Liver (tissue), 9 donors: Measurements from ENCODE around the gene NEK6. TPM values are rescaled to one million over a fixed set of nuclear protein-coding genes. Genes with fewer than 3 reads are reported as not detected.

Experiments used
- DNase-seq: peaks from one replicate; pipeline ENCODE4 v3.0.0-alpha.2; 2017; ENCODE audit warnings: low spot score
- H3K27ac ChIP-seq, 2 donors: one replicate each; pipeline ENCODE4 v1.7.0; 2013; ENCODE audit warnings: inconsistent platforms in 2 of 2, low read length in 2 of 2, control low read depth in 1 of 2, low read depth in 1 of 2, mild to moderate bottlenecking in 1 of 2
- H3K27me3 ChIP-seq, 4 donors: one replicate each; pipeline versions ENCODE4 v1.6.1 to v1.7.0; 2013; ENCODE audit warnings: low read length in 3 of 4, inconsistent platforms in 1 of 4, mild to moderate bottlenecking in 1 of 4, moderate library complexity in 1 of 4; ENCODE audit not compliant: control insufficient read depth in 4 of 4, insufficient read depth in 4 of 4
- H3K36me3 ChIP-seq, 4 donors: one replicate each; pipeline versions ENCODE4 v1.6.1 to v1.7.0; 2013; ENCODE audit warnings: low read length in 3 of 4, mild to moderate bottlenecking in 3 of 4, low read depth in 1 of 4, moderate library complexity in 1 of 4; ENCODE audit not compliant: control insufficient read depth in 4 of 4, insufficient read depth in 3 of 4
- H3K4me1 ChIP-seq, 4 donors: one replicate each; pipeline versions ENCODE4 v1.6.1 to v1.7.0; 2013; ENCODE audit warnings: low read length in 3 of 4, mild to moderate bottlenecking in 3 of 4, moderate library complexity in 1 of 4; ENCODE audit not compliant: control insufficient read depth in 4 of 4, insufficient read depth in 4 of 4
- H3K4me3 ChIP-seq, 3 donors: one replicate each; pipeline versions ENCODE4 v1.6.1 to v1.7.0; 2013; ENCODE audit warnings: low read length in 3 of 3, control low read depth in 1 of 3, low read depth in 1 of 3, mild to moderate bottlenecking in 1 of 3
- H3K9ac ChIP-seq, 2 donors: one replicate each; pipeline ENCODE4 v1.7.0; 2013; ENCODE audit warnings: low read length in 2 of 2, mild to moderate bottlenecking in 2 of 2, moderate library complexity in 2 of 2, control low read depth in 1 of 2, low read depth in 1 of 2
- H3K9me3 ChIP-seq, 4 donors: one replicate each; pipeline versions ENCODE4 v1.6.1 to v1.7.0; 2013; ENCODE audit warnings: low read length in 3 of 4; ENCODE audit not compliant: control insufficient read depth in 4 of 4
- ATF3 ChIP-seq: IDR thresholded peaks from 2 replicates; pipeline ENCODE4 v1.6.1; 2016; ENCODE audit warnings: antibody characterized with exemption
- CTCF ChIP-seq: fragments of 150-350 bp; IDR thresholded peaks from 2 replicates; pipeline ENCODE4 v1.5.1; 2017; ENCODE audit warnings: improper control_type of control experiment, low read depth, low read length; ENCODE audit not compliant: missing input control
- EGR1 ChIP-seq, 2 donors: IDR thresholded peaks; 2 replicates each; pipeline ENCODE4 v1.6.1; 2016 to 2018; ENCODE audit warnings: antibody characterized with exemption in 2 of 2, low read depth in 2 of 2
- FOXA1 ChIP-seq: IDR thresholded peaks from 2 replicates; pipeline ENCODE4 v1.6.1; 2016; ENCODE audit warnings: antibody characterized with exemption
- FOXA2 ChIP-seq: IDR thresholded peaks from 2 replicates; pipeline ENCODE4 v1.6.1; 2016; ENCODE audit warnings: antibody characterized with exemption
- GABPA ChIP-seq, 2 donors: IDR thresholded peaks in 1 of 2; conservative IDR thresholded peaks in 1 of 2; 2 replicates each; pipeline ENCODE4 v1.6.1; 2016; ENCODE audit warnings: antibody characterized with exemption in 2 of 2, mild to moderate bottlenecking in 1 of 2, moderate library complexity in 1 of 2
- HNF4A ChIP-seq, 2 donors: conservative IDR thresholded peaks; 2 replicates each; pipeline ENCODE4 v1.6.1; 2016; ENCODE audit warnings: antibody characterized with exemption in 2 of 2, mild to moderate bottlenecking in 2 of 2
- HNF4G ChIP-seq: IDR thresholded peaks from 2 replicates; pipeline ENCODE4 v1.6.1; 2016; ENCODE audit warnings: antibody characterized with exemption
- JUND ChIP-seq, 2 donors: IDR thresholded peaks; 2 replicates each; pipeline ENCODE4 v1.6.1; 2016; ENCODE audit warnings: antibody characterized with exemption in 2 of 2
- MAX ChIP-seq: IDR thresholded peaks from 2 replicates; pipeline ENCODE4 v1.6.1; 2016; ENCODE audit warnings: antibody characterized with exemption
- NR2F2 ChIP-seq: IDR thresholded peaks from 2 replicates; pipeline ENCODE4 v1.6.1; 2016; ENCODE audit warnings: antibody characterized with exemption
- RAD21 ChIP-seq, 2 donors: IDR thresholded peaks; 2 replicates each; pipeline ENCODE4 v1.6.1; 2016; ENCODE audit warnings: antibody characterized with exemption in 2 of 2, mild to moderate bottlenecking in 2 of 2
- REST ChIP-seq: IDR thresholded peaks from 2 replicates; pipeline ENCODE4 v1.6.1; 2016; ENCODE audit warnings: antibody characterized with exemption, mild to moderate bottlenecking
- RXRA ChIP-seq, 2 donors: IDR thresholded peaks; 2 replicates each; pipeline ENCODE4 v1.6.1; 2017 to 2018; ENCODE audit warnings: antibody characterized with exemption in 2 of 2, mild to moderate bottlenecking in 1 of 2
- SP1 ChIP-seq: IDR thresholded peaks from 2 replicates; pipeline ENCODE4 v1.6.1; 2018; ENCODE audit warnings: antibody characterized with exemption, mild to moderate bottlenecking
- TAF1 ChIP-seq: conservative IDR thresholded peaks from 2 replicates; pipeline ENCODE4 v1.6.1; 2016; ENCODE audit warnings: antibody characterized with exemption, mild to moderate bottlenecking
- YY1 ChIP-seq: IDR thresholded peaks from 2 replicates; pipeline ENCODE4 v1.6.1; 2016; ENCODE audit warnings: antibody characterized with exemption, mild to moderate bottlenecking
- ZBTB33 ChIP-seq: IDR thresholded peaks from 2 replicates; pipeline ENCODE4 v1.6.1; 2016; ENCODE audit warnings: antibody characterized with exemption
- WGBS: extraction: QIAGEN DNeasy Blood & Tissue Kit; methylation state at CpG from one replicate; pipeline ENCODE4 v1.1.7; 2013; 5-methylcytosine and 5-hydroxymethylcytosine counted together
- polyA plus RNA-seq, 2 donors: library from polyadenylated mRNA; stranded (reverse) in 1 of 2; unstranded in 1 of 2; fragments of 200-250 nt in 1 of 2; fragments of >200 nt in 1 of 2; fragmentation: Nextera tagmentation in 1 of 2; extraction: Ambion mirVana in 1 of 2; gene quantifications; one replicate each; pipeline versions ENCODE4 v1.2.1 to v1.2.3, GENCODE V29; 2013 to 2015
- total RNA-seq, 2 donors: library from RNA; depleted of rRNA; stranded (reverse); fragments of >200 nt; gene quantifications; one replicate each; pipeline ENCODE4 v1.2.3, GENCODE V29; 2014
- donor health status: healthy.
- donor health status: healthy.
- donor health status: healthy.
- donor health status: healthy.
- donor health status: healthy.

The NEK6 gene
- total and polyA plus RNA-seq, 4 donors = 32.5 to 49.7 (median 42.5) TPM

- Histone ChIP-seq H3K9ac (no peak overlapping the region), H3K36me3 (peaks cover 0 to 3% (median 2%) of the 10 kb centered on the region in 4 donors)
- WGBS = 76% methylated on average over 9 of the region's 9 CpGs
These were observed 113.3 kb downstream of the NEK6 start for GRCh38 chr9:124370896-124371582.

GRCh38 chr9:124372038-124372437, 114.3 kb downstream of the NEK6 start:
- Histone ChIP-seq H3K27ac (no peak overlapping the region), H3K27me3 (no peaks in the 10 kb centered on the region), H3K4me1 (peaks cover 7 to 16% (median 14%) of the 10 kb centered on the region in 4 donors)

More at GRCh38 chr9:124370896-124371582, 113.3 kb downstream of the NEK6 start:
- H3K4me3 ChIP-seq = no peak overlapping the region
- peaks cover 7 to 16% (median 14%) of the 10 kb centered on the region in 4 donors for H3K4me1 ChIP-seq
- TF ChIP-seq EGR1 (IDR thresholded peaks at IDR 0.05; ENCODE audit: low read depth in 2 of 2) (no peak), ATF3 (no peak), FOXA2 (no peak), NR2F2 (no peak), MAX (no peak)
- H3K9me3 ChIP-seq = no peaks in the 10 kb centered on the region
- H3K27me3 ChIP-seq = no peaks in the 10 kb centered on the region
- no peak overlapping the region for H3K27ac ChIP-seq
- DNase-seq = no peak

GRCh38 chr9:124373386-124373785, 115.6 kb downstream of the NEK6 start:
- H3K9me3 ChIP-seq = no peaks in the 10 kb centered on the region
- peaks cover 0 to 3% (median under 1%) of the 10 kb centered on the region in 4 donors for H3K36me3 ChIP-seq
- H3K4me3 ChIP-seq = no peak overlapping the region
- H3K27ac ChIP-seq = no peak overlapping the region
- 91% methylated on average over 4 of the region's 4 CpGs for whole genome bisulfite sequencing
- H3K4me1 ChIP-seq = peaks cover 7 to 18% (median 15%) of the 10 kb centered on the region in 4 donors
- TF ChIP-seq TAF1 = no peak
- no peak for TF ChIP-seq EGR1 (IDR thresholded peaks at IDR 0.05; ENCODE audit: low read depth in 2 of 2)
- no peak for TF ChIP-seq FOXA2
- no peak for TF ChIP-seq RAD21 (IDR thresholded peaks at IDR 0.05)
- no peak for TF ChIP-seq HNF4G
- TF ChIP-seq FOXA1 = no peak
- TF ChIP-seq ATF3 = no peak
- no peak for TF ChIP-seq REST
- TF ChIP-seq CTCF = no peak
- no peak for TF ChIP-seq YY1
- no peak for TF ChIP-seq NR2F2
- no peak for TF ChIP-seq HNF4A (conservative IDR thresholded peaks at IDR 0.05)
- TF ChIP-seq GABPA (IDR thresholded peaks at IDR 0.05 in 1 of 2, conservative IDR thresholded peaks at IDR 0.05 in 1 of 2) = no peak
- no peak for TF ChIP-seq SP1
- TF ChIP-seq MAX = no peak
- TF ChIP-seq ZBTB33 = no peak
- TF ChIP-seq RXRA (IDR thresholded peaks at IDR 0.05) = no peak
- no peak for TF ChIP-seq JUND (IDR thresholded peaks at IDR 0.05)
- DNase-seq = no peak
- no peaks in the 10 kb centered on the region for H3K27me3 ChIP-seq
- H3K9ac ChIP-seq = no peak overlapping the region

More at GRCh38 chr9:124372038-124372437, 114.3 kb downstream of the NEK6 start:
- H3K4me3 ChIP-seq = no peak overlapping the region
- no peaks in the 10 kb centered on the region for H3K9me3 ChIP-seq
- TF ChIP-seq JUND (IDR thresholded peaks at IDR 0.05) (no peak), RXRA (IDR thresholded peaks at IDR 0.05) (no peak)
- H3K36me3 ChIP-seq = peaks cover 0 to 3% (median under 1%) of the 10 kb centered on the region in 4 donors
- no peak for DNase-seq
- no peak overlapping the region for H3K9ac ChIP-seq
